ENCODE measurements around the gene LAYN. TPM values are rescaled to one million over a fixed set of nuclear protein-coding genes. Genes with fewer than 3 reads are reported as not detected.

The LAYN gene
- total and polyA plus RNA-seq, 2 of the 13 experiments (the other 11 are each of a cell fraction or from before 2014, with no cell fraction given), result 0.17 TPM; not detected in 1

DNA sequence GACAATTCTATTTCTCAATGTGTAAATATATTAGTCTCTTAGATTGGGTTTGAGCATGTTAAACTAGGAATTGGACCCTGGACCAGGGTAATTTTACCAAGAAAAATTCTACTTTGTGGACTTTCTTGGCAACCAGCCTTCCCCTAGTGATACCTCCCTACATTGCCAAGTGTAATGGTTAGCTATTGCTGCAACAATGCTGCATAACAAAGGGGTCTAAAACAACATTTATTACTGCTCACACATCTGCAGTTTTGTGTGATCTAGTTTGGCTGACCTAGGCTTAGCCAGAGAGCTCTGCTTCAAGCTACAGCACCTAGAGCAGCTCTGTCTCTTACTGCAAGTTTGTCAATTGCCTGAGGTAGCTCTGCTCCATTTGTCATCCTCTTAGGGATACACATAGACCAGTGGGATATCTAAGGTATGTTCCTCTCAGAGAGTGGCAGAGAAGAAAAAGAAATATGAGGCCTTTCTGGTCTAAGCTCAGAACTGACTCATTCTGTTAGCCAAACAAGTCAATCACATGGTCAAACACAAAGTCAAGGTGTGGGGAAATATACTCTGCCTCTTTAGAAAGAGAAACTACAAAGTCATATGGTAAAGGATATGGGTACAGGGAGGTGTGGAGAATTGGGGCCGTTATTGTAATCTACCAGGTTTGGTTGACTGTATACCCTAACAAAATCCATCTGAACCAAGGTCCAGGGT, 2.0 kb upstream of the LAYN start:
- H3K9ac ChIP-seq (ENCODE audit: insufficient read depth, low read depth, low read length), result no peak overlapping the region
- no peaks in the 10 kb centered on the region for H4K20me1 ChIP-seq (ENCODE audit: insufficient read depth, low read length)
- DNase-seq (ENCODE audit: low spot score) (peak; percentile 61), FAIRE-seq (no peak), ATAC-seq (peak; percentile 56)
- WGBS (ENCODE audit: low lambda C conversion rate), result 5% methylated on average over 1 of the region's 1 CpG
- H3K27me3 ChIP-seq (ENCODE audit: control insufficient read depth in 1 of 2, insufficient read depth in 2 of 2, low read length in 2 of 2), result peaks cover 7 to 45% of the 10 kb centered on the region in 2 experiments; a peak in 4 of 5 replicates
- no TSS peak for BruUV-seq (replicated peaks)
- no peak overlapping the region for H2AFZ ChIP-seq (ENCODE audit: low read length)
- no peak overlapping the region for H3K4me2 ChIP-seq (ENCODE audit: low read depth, low read length)
- in situ Hi-C loops (cut with HindIII; ENCODE audit: extremely low pct_ligation_motif_present, low pct_unique_long_range_greater_than_20kb), result no loop called here
- H3K4me1 ChIP-seq (ENCODE audit: insufficient read depth, low read length), result peaks cover 34% of the 10 kb centered on the region
- no peaks in the 10 kb centered on the region for H3K36me3 ChIP-seq (replicated peaks in 1 of 2; ENCODE audit: control insufficient read depth in 1 of 2, insufficient read depth in 2 of 2, low read length in 2 of 2)
- ChIA-PET CTCF (ENCODE audit: low intra/inter-chr PET ratio, low total read pairs) (no interaction called here), POLR2A (no interaction called here)
- H3K79me2 ChIP-seq (ENCODE audit: insufficient read depth, low read length), result no peaks in the 10 kb centered on the region
- H3K27ac ChIP-seq (ENCODE audit: extremely low read length, insufficient read depth, low read length), result no peak overlapping the region
- H3K9me3 ChIP-seq (ENCODE audit: low read length), result no peaks in the 10 kb centered on the region
- TF ChIP-seq, protein P1, sequence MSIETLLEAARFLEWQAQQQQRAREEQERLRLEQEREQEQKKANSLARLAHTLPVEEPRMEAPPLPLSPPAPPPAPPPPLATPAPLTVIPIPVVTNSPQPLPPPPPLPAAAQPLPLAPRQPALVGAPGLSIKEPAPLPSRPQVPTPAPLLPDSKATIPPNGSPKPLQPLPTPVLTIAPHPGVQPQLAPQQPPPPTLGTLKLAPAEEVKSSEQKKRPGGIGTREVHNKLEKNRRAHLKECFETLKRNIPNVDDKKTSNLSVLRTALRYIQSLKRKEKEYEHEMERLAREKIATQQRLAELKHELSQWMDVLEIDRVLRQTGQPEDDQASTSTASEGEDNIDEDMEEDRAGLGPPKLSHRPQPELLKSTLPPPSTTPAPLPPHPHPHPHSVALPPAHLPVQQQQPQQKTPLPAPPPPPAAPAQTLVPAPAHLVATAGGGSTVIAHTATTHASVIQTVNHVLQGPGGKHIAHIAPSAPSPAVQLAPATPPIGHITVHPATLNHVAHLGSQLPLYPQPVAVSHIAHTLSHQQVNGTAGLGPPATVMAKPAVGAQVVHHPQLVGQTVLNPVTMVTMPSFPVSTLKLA (IDR thresholded peaks at IDR 0.05), result peak; percentile 17; the same call in 1 of the 2 replicates
- TF ChIP-seq ZNF816 (CRISPR knock-in tag; IDR thresholded peaks at IDR 0.05; ENCODE audit: borderline replicate concordance), result no peak
- peak; percentile 60 for TF ChIP-seq FOSL2 (CRISPR knock-in tag; IDR thresholded peaks at IDR 0.05)
- TF ChIP-seq CEBPB (IDR thresholded peaks at IDR 0.05; ENCODE audit: borderline replicate concordance, low read depth, low read length), result peak; percentile 72
- TF ChIP-seq RBAK (CRISPR knock-in tag; IDR thresholded peaks at IDR 0.05), result peak; percentile 96
- 0 out of 2 replicates have a peak, but pooled peaks have one; percentile 20 for TF ChIP-seq FOXA3 (CRISPR knock-in tag; IDR thresholded peaks at IDR 0.05)
- TF ChIP-seq HDAC1 (CRISPR knock-in tag; IDR thresholded peaks at IDR 0.05), result no peak
- TF ChIP-seq, protein P2, sequence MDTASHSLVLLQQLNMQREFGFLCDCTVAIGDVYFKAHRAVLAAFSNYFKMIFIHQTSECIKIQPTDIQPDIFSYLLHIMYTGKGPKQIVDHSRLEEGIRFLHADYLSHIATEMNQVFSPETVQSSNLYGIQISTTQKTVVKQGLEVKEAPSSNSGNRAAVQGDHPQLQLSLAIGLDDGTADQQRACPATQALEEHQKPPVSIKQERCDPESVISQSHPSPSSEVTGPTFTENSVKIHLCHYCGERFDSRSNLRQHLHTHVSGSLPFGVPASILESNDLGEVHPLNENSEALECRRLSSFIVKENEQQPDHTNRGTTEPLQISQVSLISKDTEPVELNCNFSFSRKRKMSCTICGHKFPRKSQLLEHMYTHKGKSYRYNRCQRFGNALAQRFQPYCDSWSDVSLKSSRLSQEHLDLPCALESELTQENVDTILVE (CRISPR knock-in tag; IDR thresholded peaks at IDR 0.05), result no peak
- intact Hi-C loops (cut with micrococcal nuclease; ENCODE audit: unreplicated experiment), result no loop called here
- H3K4me3 ChIP-seq (replicated peaks in 1 of 3; ENCODE audit: insufficient read depth in 1 of 3, low read depth in 2 of 3, low read length in 3 of 3), result no peak overlapping the region
